ENCODE results near the gene PRELP.
"Not testable (repeated sequence)": the region's sequence is repeated elsewhere in the genome, so short reads cannot be mapped to it uniquely, and the experiment has no call there.

The PRELP gene

DNA sequence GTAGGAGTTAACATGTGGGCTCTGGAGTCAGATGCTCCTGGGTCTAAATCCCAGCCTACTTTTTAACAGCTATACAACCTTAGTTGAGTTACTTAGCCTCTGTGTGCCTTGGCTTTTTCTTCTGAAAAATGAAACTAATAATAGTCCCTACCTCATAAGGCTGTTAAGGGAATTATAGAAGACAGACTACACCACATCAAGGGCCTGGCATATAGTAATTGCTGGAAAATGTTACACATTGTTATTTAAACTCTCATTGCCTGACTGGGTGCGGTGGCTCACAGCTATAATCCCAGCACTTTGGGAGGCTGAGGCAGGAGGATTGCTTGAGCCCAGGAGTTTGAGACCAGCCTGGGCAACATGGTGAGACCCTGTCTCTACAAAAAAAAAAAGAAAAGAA lies 28.0 kb upstream of the PRELP start:
- H3K9me3 Mint-ChIP-seq; H3K27ac Mint-ChIP-seq; H3K4me1 Mint-ChIP-seq (ENCODE audit: low read depth); H3K4me3 Mint-ChIP-seq; H3K36me3 Mint-ChIP-seq (ENCODE audit: low read depth): not testable (repeated sequence)
- H3K27me3 Mint-ChIP-seq (ENCODE audit: low read depth) = peaks cover 40% of the 10 kb centered on the region

GRCh38 chr1:203448521-203449061 lies 27.0 kb upstream of the PRELP start:
- no peaks in the 10 kb centered on the region for H3K4me1 Mint-ChIP-seq (ENCODE audit: low read depth)
- no peak overlapping the region for H3K4me3 Mint-ChIP-seq
- no peak overlapping the region for H3K27ac Mint-ChIP-seq
- H3K27me3 Mint-ChIP-seq (ENCODE audit: low read depth) = peaks cover 36% of the 10 kb centered on the region
- no peaks in the 10 kb centered on the region for H3K36me3 Mint-ChIP-seq (ENCODE audit: low read depth)
- no peaks in the 10 kb centered on the region for H3K9me3 Mint-ChIP-seq

DNA sequence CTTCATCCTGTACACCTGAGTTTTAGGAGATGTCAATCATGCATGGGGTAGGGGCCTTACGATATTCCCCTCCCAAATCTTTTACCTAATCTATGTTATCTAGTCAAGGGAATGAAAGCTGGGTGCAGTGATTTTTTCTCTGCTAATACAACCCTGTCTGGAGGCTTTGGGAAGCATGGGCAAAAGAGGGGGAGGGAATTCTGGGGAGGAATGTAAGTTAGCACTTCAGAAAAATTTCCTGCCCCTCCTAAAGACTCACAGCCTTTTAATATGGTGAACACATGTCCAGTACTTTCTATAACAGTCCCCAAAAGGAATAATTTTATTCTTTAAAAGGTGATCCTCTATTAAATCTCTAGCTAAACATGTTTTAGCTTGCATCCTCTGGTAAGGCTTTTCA lies 25.6 kb upstream of the PRELP start:
- Mint-ChIP-seq H3K4me3 (no peak overlapping the region), H3K36me3 (ENCODE audit: low read depth) (no peaks in the 10 kb centered on the region), H3K27ac (no peak overlapping the region), H3K27me3 (ENCODE audit: low read depth) (peaks cover 36% of the 10 kb centered on the region), H3K9me3 (no peaks in the 10 kb centered on the region), H3K4me1 (ENCODE audit: low read depth) (no peaks in the 10 kb centered on the region)

DNA sequence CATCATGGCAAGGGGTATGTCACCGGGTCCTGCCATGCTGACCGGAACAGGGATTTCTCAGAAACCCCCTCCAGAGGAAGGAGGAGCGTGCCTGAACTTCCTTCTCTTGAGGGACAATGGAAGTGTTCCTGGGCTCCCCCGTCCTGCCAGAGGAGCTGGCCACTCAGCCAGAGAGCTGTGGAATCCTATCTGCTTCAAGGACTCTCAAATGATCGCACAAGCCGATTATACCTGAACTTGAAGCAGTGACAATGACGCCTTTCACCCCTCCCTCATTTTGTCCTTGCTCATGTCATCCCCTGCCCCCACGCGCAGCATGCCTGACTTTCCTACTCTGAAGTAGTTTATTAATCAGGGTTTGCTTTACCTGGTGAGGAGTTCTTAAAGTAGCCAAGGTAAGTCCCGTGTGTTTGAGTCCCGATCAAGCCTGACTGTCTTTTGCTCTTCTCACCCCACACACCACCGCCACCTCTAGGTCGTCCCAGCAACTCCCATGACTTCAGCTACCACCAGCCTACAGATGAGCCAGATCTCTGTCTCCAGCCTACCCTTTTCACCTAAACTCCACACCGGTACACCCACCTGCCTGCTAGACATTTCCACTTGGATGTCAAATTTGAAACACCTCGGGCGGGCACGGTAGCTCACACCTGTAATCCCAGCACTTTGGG lies 25.0 kb upstream of the PRELP start:
- Mint-ChIP-seq H3K9me3 (no peaks in the 10 kb centered on the region), H3K36me3 (ENCODE audit: low read depth) (no peaks in the 10 kb centered on the region), H3K4me3 (no peak overlapping the region), H3K27me3 (ENCODE audit: low read depth) (peaks cover 38% of the 10 kb centered on the region), H3K27ac (no peak overlapping the region), H3K4me1 (ENCODE audit: low read depth) (no peaks in the 10 kb centered on the region)

- H3K4me1 Mint-ChIP-seq (ENCODE audit: low read depth) = no peaks in the 10 kb centered on the region
- no peaks in the 10 kb centered on the region for H3K9me3 Mint-ChIP-seq
- H3K4me3 Mint-ChIP-seq = no peak overlapping the region
- no peak overlapping the region for H3K27ac Mint-ChIP-seq
- peaks cover 47% of the 10 kb centered on the region for H3K27me3 Mint-ChIP-seq (ENCODE audit: low read depth)
- no peaks in the 10 kb centered on the region for H3K36me3 Mint-ChIP-seq (ENCODE audit: low read depth)
Measured at GRCh38 chr1:203451836-203452784, 23.5 kb upstream of the PRELP start.

DNA sequence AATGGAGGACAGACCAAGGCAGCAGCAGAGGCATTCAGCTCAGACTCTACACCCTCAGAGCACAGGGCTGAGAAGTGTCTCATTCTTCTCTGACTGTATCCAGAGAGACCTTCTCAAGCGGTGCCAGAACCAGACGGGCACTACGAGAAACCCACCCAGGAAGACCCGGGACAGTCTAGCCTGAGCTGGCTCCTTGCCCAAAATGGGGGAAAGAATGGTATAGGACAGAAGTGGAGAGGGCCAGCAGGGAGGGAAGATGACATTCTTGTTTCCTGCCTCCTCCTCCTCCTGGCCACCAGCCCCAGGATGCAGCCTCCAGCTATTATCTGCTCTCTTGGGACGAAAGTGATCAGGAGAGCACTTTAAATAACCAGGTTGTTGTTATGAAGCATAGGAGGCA lies 22.6 kb upstream of the PRELP start:
- Mint-ChIP-seq H3K4me1 (ENCODE audit: low read depth) (no peaks in the 10 kb centered on the region), H3K36me3 (ENCODE audit: low read depth) (no peaks in the 10 kb centered on the region), H3K27me3 (ENCODE audit: low read depth) (peaks cover 49% of the 10 kb centered on the region), H3K4me3 (no peak overlapping the region), H3K27ac (no peak overlapping the region), H3K9me3 (no peaks in the 10 kb centered on the region)

- Mint-ChIP-seq H3K36me3 (ENCODE audit: low read depth) (no peaks in the 10 kb centered on the region), H3K4me3 (no peak overlapping the region), H3K9me3 (no peaks in the 10 kb centered on the region), H3K4me1 (ENCODE audit: low read depth) (no peaks in the 10 kb centered on the region), H3K27ac (no peak overlapping the region), H3K27me3 (ENCODE audit: low read depth) (peaks cover 47% of the 10 kb centered on the region)
Measured at GRCh38 chr1:203453616-203454015, 22.0 kb upstream of the PRELP start.

GRCh38 chr1:203454986-203455471 lies 20.6 kb upstream of the PRELP start:
- H3K4me1 Mint-ChIP-seq (ENCODE audit: low read depth) = no peaks in the 10 kb centered on the region
- no peaks in the 10 kb centered on the region for H3K9me3 Mint-ChIP-seq
- H3K27ac Mint-ChIP-seq = no peak overlapping the region
- H3K4me3 Mint-ChIP-seq = no peak overlapping the region
- peaks cover 39% of the 10 kb centered on the region for H3K27me3 Mint-ChIP-seq (ENCODE audit: low read depth)
- no peaks in the 10 kb centered on the region for H3K36me3 Mint-ChIP-seq (ENCODE audit: low read depth)

DNA sequence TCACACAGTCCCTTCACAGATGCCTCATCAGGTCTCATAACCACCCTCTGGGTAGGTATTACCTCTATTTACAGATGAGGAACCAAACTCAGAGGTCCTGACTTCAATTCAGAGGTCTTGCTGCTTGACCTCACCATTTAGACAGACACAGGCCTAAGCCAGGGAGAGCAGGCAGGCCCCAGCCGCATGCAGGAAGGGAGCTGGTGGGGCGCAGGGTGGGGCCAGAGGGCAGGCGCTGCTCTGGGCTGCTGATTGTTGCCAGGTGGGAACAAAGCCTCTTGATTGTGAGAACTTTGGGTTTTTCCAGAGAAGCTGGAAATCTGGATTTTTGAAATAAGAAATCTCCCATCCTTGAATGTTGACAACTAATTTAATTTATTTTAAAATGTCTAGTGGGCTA lies 19.9 kb upstream of the PRELP start:
- H3K36me3 Mint-ChIP-seq (ENCODE audit: low read depth) = no peaks in the 10 kb centered on the region
- no peak overlapping the region for H3K27ac Mint-ChIP-seq
- H3K4me1 Mint-ChIP-seq (ENCODE audit: low read depth) = no peaks in the 10 kb centered on the region
- H3K4me3 Mint-ChIP-seq = no peak overlapping the region
- H3K9me3 Mint-ChIP-seq = no peaks in the 10 kb centered on the region
- peaks cover 42% of the 10 kb centered on the region for H3K27me3 Mint-ChIP-seq (ENCODE audit: low read depth)

GRCh38 chr1:203456577-203456976 lies 19.0 kb upstream of the PRELP start:
- no peak overlapping the region for H3K27ac Mint-ChIP-seq
- H3K9me3 Mint-ChIP-seq = no peaks in the 10 kb centered on the region
- H3K4me3 Mint-ChIP-seq = no peak overlapping the region
- H3K27me3 Mint-ChIP-seq (ENCODE audit: low read depth) = peaks cover 40% of the 10 kb centered on the region
- H3K36me3 Mint-ChIP-seq (ENCODE audit: low read depth) = no peaks in the 10 kb centered on the region
- H3K4me1 Mint-ChIP-seq (ENCODE audit: low read depth) = no peaks in the 10 kb centered on the region

DNA sequence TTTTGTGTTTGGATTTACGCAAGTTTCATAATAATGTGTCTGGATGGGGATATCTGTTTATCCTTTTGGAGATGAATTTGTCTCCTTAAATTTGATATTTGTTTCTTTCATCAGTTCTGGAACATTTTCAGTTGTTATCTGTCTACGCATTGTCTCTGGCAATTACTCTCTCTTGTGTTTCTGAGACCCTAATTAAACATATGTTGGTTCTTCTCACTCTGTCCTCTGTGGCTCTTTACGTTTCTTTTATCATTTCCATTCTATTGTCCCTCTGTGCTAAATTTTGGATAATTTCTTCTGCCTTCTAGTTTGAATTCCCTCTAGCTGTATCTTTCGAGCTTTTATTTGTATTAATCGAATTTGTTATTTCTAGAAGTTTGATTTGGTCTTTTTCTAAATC lies 17.5 kb upstream of the PRELP start:
- H3K4me1 Mint-ChIP-seq (ENCODE audit: low read depth) = no peaks in the 10 kb centered on the region
- H3K36me3 Mint-ChIP-seq (ENCODE audit: low read depth) = no peaks in the 10 kb centered on the region
- H3K27me3 Mint-ChIP-seq (ENCODE audit: low read depth) = peaks cover 34% of the 10 kb centered on the region
- no peak overlapping the region for H3K4me3 Mint-ChIP-seq
- H3K27ac Mint-ChIP-seq = no peak overlapping the region
- H3K9me3 Mint-ChIP-seq = no peaks in the 10 kb centered on the region

DNA sequence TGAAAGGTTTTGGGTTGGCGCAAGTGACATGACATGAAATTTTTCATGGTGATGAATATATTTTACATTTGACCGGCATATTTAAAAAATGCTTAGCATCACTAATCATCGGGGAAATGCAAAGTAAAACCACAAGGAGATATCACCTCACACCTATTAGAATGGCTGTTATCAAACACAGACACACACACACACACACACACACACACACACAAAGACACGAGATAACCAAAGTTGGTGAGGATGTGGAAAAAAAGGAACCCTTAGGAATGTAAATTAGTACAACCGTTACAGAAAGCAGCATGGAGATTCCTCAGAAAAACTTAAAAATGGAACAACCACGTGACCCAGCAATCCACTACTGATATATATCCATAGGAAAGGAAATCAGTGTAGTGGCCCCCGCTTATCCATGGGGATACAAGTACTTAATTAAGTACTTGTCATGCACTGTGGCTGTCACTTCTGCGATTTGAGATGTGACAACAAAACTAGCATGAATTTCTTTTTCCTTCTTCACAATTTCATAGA lies 15.9 kb upstream of the PRELP start:
- Mint-ChIP-seq H3K27ac (no peak overlapping the region), H3K4me1 (ENCODE audit: low read depth) (no peaks in the 10 kb centered on the region), H3K27me3 (ENCODE audit: low read depth) (peaks cover 38% of the 10 kb centered on the region), H3K36me3 (ENCODE audit: low read depth) (no peaks in the 10 kb centered on the region), H3K4me3 (no peak overlapping the region), H3K9me3 (no peaks in the 10 kb centered on the region)

- Mint-ChIP-seq H3K4me1 (ENCODE audit: low read depth) (no peaks in the 10 kb centered on the region), H3K9me3 (no peaks in the 10 kb centered on the region), H3K4me3 (no peak overlapping the region), H3K27me3 (ENCODE audit: low read depth) (peaks cover 33% of the 10 kb centered on the region), H3K36me3 (ENCODE audit: low read depth) (no peaks in the 10 kb centered on the region), H3K27ac (no peak overlapping the region)
Measured at GRCh38 chr1:203461717-203462116, 13.9 kb upstream of the PRELP start.

GRCh38 chr1:203462143-203462542 lies 13.5 kb upstream of the PRELP start:
- Mint-ChIP-seq H3K4me3 (no peak overlapping the region), H3K4me1 (ENCODE audit: low read depth) (no peaks in the 10 kb centered on the region), H3K27me3 (ENCODE audit: low read depth) (peaks cover 31% of the 10 kb centered on the region), H3K9me3 (no peaks in the 10 kb centered on the region), H3K27ac (no peak overlapping the region), H3K36me3 (ENCODE audit: low read depth) (no peaks in the 10 kb centered on the region)

DNA sequence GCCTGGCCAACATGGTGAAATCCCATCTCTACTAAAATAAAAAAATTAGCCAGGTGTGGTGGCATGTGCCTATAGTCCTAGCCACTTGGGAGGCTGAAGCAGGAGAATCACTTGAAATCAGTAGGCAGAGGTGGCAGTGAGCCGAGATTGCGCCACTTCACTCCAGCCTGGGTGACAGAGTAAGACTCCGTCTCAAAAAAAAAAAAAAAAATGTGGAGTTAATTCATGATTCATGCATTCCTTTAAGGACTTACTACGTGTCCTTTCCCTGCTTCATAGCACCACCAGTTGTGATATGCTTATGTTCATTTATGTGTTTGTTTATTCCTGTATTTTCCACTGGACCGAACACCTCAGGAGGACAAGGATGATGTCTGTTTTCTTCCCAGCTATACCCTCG lies 12.7 kb upstream of the PRELP start:
- no peak overlapping the region for H3K27ac Mint-ChIP-seq
- H3K4me3 Mint-ChIP-seq = no peak overlapping the region
- no peaks in the 10 kb centered on the region for H3K36me3 Mint-ChIP-seq (ENCODE audit: low read depth)
- no peaks in the 10 kb centered on the region for H3K9me3 Mint-ChIP-seq
- no peaks in the 10 kb centered on the region for H3K4me1 Mint-ChIP-seq (ENCODE audit: low read depth)
- peaks cover 34% of the 10 kb centered on the region for H3K27me3 Mint-ChIP-seq (ENCODE audit: low read depth)

Measured in T-helper 1 cell treated with Interleukin-12 subunit alpha and Interleukin-12 subunit beta and Interleukin-4 antibody, amounts not matched to agents 30 μg/mL and 1 μg/mL, for 36 hours (primary cell).